Measurements from ENCODE around the gene GALNT17.
"Not testable (repeated sequence)": the region's sequence is repeated elsewhere in the genome, so short reads cannot be mapped to it uniquely, and the experiment has no call there.

GALNT17 gene

DNA sequence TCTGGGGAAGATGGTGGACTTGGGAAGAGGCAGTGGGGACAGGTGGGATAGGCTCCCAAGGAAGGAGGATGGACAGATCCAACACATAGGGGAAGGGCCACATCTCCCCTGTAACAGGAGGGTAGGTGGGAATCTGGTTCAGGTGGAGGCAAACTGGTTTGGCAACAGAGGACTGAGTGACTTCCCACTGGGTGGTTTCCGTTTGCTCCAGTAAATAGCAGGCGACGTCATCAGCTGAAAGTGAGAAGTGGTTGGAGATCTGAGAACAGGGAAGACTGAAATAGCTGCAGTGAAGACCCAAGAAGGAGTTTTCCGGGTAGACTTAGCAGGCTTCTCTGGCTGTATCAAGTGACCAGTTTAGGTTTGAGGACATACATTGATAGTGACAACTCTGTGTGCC is 504.4 kb downstream of the GALNT17 start:
- DNase-seq (ENCODE audit: low spot score), result no peak

GRCh38 chr7:71637578-71637977 is 505.6 kb downstream of the GALNT17 start:
- peak; percentile 70 for DNase-seq (ENCODE audit: low spot score)

- no peak for DNase-seq (ENCODE audit: low spot score)
Observed at GRCh38 chr7:71638108-71638507, 506.2 kb downstream of the GALNT17 start.

- DNase-seq (ENCODE audit: low spot score), result no peak
Observed at GRCh38 chr7:71639382-71640085, 507.6 kb downstream of the GALNT17 start.

- not testable (repeated sequence) for DNase-seq (ENCODE audit: low spot score)
Observed at GRCh38 chr7:71643031-71643430, 511.1 kb downstream of the GALNT17 start.

DNA sequence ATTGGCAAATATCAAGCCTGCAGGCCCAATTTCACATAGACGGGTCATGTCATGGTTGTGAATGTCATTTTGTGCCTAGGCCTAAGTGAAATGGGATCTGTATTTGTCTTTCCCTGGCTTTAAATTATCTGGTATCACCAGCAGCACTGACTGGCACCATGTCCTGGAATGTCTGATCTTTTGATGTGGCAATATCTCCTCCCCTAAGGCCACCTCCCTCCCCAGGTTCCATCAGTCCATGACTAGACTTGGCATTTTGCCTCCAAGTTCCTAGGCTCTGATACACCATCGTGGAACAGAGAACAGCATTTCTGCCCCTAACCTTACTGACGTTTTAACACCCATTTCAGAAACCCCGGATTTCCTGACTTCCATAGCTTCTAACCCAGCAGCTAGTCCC is 513.9 kb downstream of the GALNT17 start:
- DNase-seq (ENCODE audit: low spot score), result no peak

DNA sequence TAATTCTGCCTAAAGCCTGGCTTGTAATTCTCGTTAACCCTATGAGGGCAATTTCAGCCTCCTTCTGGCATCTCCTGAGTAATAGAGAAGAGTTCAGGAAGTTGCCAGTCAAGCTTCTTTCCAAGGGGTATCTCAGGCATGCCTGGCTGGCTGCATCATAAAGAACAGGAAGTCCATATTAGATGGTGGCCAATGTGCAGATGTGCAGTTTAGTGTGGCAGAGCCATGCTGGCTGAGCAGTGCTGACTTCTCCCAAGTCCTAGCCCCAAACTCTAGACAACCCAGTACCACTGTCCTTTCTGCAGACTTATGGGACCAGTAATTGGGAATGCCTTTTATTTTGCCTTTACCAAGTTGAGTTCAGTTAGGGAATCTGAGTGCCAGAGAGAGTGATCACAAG is 517.9 kb downstream of the GALNT17 start:
- DNase-seq (ENCODE audit: low spot score), result no peak

- DNase-seq (ENCODE audit: low spot score), result no peak
Observed at GRCh38 chr7:71650653-71651337, 518.9 kb downstream of the GALNT17 start.

- no peak for DNase-seq (ENCODE audit: low spot score)
Observed at GRCh38 chr7:71652510-71652909, 520.6 kb downstream of the GALNT17 start.

- no peak for DNase-seq (ENCODE audit: low spot score)
Observed at GRCh38 chr7:71657386-71657785, 525.4 kb downstream of the GALNT17 start.

- no peak for DNase-seq (ENCODE audit: low spot score)
Observed at GRCh38 chr7:71659622-71660021, 527.7 kb downstream of the GALNT17 start.

- no peak for DNase-seq (ENCODE audit: low spot score)
Observed at GRCh38 chr7:71661671-71662224, 529.8 kb downstream of the GALNT17 start.

- DNase-seq (ENCODE audit: low spot score), result no peak
Observed at GRCh38 chr7:71665716-71666115, 533.8 kb downstream of the GALNT17 start.

DNA sequence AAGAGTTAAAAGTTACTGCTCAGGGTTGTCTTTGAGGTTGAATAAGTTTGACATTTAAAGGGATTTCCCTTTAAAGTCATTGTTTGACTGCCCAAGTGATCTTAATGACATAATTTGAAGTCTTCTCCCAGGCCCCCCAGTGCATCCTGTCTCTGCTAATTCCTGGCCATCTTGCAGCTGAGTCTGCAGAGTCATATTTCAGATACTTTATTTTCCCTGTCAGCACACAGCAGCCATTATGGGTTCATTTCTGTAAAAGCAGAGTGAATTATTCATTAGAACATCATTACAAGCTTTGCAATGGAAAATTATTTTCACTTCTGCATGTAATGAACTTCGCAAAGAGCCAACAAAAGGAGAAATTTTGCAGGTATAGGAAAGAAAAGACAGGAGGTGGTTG is 536.6 kb downstream of the GALNT17 start:
- no peak for DNase-seq (ENCODE audit: low spot score)

DNA sequence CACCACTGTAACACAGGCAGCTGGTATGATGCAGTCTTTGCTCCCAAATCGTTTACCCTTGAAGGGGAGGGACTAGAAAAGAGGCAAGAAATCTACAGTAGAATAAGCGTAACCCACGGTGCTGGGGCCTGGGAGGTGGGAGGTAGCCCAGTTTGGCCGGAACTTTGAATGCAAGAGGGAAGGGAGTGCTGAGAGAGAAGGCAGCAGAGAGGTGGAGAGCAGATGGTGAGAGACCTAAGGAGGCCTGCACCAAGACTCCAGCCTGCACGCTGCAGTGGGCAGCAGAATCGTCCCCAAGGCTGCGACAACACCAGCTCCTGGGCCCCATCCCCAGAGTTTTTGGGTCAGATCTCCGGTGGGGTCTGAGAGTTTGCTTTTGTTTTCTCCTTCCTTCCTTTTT is 547.5 kb downstream of the GALNT17 start:
- DNase-seq (ENCODE audit: low spot score), result no peak

- DNase-seq (ENCODE audit: low spot score), result no peak
Observed at GRCh38 chr7:71682181-71682580, 550.2 kb downstream of the GALNT17 start.

GRCh38 chr7:71682841-71683781 is 551.2 kb downstream of the GALNT17 start:
- peak; percentile 20 for DNase-seq (ENCODE audit: low spot score)

- no peak for DNase-seq (ENCODE audit: low spot score)
Observed at GRCh38 chr7:71687286-71687685, 555.3 kb downstream of the GALNT17 start.

DNA sequence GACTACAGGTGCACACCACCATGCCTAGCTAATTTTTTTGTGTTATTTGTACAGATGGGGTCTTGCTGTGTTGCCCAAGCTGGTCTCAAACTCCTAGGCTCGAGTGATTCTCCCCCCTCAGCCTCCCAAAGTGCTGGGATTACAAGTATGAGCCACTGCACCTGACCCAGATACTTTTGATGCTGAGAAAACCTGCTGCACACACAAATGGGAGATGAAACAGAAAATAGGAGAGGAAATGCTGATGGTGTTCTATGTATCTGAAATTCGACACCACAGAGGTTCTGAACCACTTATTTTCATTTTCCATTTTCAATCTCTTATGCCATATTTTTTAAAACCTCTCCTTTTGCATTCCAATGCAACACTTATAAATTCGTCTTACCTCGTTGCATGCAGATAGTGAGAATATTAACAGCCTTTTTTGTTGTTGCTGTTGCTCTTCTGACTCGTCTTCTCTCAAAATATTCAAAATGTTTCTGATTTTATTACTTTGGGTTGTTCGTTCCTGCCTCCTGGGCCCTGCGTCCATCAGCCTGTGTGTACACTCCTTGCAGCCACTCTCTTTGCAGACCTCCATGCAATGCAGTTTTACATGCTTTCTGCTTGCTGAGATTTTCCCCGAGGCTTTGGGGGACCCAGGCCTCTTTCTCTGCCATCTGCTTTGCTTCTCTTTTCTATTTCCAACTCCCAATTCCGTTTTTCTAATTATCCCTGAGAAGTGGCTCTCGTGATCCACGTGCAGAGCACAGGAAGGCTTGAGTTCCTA is 556.1 kb downstream of the GALNT17 start:
- DNase-seq (ENCODE audit: low spot score), result no peak

GRCh38 chr7:71691538-71691937 is 559.6 kb downstream of the GALNT17 start:
- DNase-seq (ENCODE audit: low spot score), result no peak

- no peak for DNase-seq (ENCODE audit: low spot score)
Observed at GRCh38 chr7:71694665-71695064, 562.7 kb downstream of the GALNT17 start.

DNA sequence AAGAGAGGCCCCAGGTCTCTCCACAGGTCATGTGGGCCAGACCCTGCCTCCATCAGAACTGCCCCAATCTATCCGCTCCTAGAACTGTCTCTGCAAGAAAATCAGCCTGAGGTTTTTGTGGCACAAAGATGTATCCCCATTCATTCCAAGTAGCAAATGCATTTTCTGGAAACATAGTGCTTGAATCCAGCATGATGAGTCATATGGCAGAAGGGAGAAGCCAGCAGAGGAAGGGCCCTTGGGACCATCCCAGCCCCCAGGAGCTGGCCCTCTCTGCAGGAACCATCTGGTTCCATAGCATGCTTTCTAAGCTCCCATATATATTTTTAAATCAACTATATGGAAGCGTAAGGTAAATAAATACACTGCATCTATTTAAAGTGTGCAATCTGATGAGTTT is 563.2 kb downstream of the GALNT17 start:
- DNase-seq (ENCODE audit: low spot score), result peak; percentile 34
